GM10266 (cell line): ENCODE measurements around the gene ZACN.

Experiments used
- DNase-seq: peaks from one replicate; pipeline ENCODE4 v3.0.0; 2012; ENCODE audit errors: extremely low spot score
- TF ChIP-seq, protein P1 (sequence below): IDR thresholded peaks from 2 replicates; pipeline ENCODE4 v1.5.1; 2012; ENCODE audit warnings: mild to moderate bottlenecking, low read depth; ENCODE audit not compliant: control insufficient read depth, insufficient read depth; ENCODE audit errors: missing control alignments

ZACN gene

DNA sequence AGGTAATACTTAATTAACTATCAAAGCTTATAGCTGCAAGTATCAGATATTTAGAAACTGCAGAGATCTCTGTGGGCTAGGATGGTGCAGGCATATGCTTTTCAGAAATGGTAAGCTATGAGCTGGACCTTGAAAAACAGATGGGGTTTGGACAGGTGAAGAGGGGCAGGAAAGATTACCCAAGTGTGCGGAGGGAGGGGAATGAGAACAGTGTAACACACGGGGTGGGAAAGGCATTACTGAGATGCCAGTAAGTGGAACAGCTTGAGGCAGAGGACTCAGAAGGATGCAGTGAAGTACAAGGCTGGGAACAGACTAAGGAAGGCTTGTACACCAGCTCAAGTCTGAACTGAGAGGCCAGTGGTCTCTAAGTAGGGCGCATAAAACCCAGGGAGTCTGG is 29.7 kb upstream of the ZACN start:
- no peak for DNase-seq
- TF ChIP-seq, protein P1, sequence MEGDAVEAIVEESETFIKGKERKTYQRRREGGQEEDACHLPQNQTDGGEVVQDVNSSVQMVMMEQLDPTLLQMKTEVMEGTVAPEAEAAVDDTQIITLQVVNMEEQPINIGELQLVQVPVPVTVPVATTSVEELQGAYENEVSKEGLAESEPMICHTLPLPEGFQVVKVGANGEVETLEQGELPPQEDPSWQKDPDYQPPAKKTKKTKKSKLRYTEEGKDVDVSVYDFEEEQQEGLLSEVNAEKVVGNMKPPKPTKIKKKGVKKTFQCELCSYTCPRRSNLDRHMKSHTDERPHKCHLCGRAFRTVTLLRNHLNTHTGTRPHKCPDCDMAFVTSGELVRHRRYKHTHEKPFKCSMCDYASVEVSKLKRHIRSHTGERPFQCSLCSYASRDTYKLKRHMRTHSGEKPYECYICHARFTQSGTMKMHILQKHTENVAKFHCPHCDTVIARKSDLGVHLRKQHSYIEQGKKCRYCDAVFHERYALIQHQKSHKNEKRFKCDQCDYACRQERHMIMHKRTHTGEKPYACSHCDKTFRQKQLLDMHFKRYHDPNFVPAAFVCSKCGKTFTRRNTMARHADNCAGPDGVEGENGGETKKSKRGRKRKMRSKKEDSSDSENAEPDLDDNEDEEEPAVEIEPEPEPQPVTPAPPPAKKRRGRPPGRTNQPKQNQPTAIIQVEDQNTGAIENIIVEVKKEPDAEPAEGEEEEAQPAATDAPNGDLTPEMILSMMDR, result no peak

GRCh38 chr17:76049836-76050537 is 29.0 kb upstream of the ZACN start:
- TF ChIP-seq, protein P1, result no peak
- no peak for DNase-seq

DNA sequence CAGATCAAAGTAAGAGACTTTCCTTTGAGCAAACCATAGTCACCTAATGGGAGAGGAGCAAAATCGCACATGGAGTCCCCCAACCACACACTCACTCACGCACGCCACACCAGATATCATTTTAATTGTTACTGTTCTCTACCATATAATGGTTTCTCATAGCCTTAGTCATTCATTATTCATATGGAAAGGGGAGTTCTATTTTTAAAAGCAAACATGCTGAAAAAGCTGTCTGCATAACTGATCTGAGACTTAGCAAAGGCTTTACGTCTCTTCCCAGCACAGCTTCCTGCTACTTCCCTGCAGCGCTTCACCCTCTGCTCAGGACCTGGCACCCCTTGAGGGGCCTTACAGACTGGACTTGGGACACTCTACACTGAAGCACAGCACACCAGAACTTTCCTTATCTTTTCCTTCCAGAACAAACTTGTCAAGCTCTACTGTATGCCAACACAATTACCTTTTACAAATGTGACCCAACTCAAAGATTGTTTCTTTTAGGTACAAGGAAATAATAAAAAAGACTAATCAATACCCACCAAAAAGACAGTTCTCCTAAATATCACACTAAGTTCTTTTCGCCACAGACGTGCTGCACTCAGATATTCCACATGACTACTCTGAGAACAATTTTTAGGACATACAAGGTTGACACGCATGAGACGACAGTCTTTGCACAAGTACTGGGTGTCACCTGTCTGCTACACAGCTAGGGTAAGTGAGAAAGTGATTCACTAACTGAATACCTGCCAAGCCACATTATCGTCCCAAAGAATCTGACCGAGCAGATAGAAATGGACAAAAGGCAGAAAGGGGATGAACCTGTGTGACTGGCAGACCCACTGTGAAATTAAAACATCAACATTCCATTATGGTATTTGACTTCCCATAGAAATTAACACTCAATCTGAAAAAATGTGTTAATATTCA is 28.2 kb upstream of the ZACN start:
- no peak for DNase-seq
- TF ChIP-seq, protein P1, result no peak

DNA sequence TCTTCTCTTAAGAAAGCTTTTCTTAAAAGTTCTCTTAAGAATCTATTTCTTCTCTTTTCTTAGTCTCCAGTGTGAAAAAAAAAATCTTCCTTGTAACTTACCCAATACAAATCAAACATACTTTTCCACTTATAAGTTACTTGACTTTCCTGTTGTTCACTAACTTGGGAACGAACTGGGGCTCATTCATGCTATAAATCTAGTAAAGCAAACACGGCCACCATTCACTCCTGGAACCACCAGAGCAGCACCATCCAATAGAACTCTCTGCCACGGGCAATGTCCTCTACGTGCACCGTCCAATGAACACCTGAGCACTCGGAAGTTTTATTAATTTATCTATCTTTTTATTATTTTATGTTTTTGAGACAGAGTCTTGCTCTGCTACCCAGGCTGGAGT is 27.4 kb upstream of the ZACN start:
- TF ChIP-seq, protein P1, result no peak

DNA sequence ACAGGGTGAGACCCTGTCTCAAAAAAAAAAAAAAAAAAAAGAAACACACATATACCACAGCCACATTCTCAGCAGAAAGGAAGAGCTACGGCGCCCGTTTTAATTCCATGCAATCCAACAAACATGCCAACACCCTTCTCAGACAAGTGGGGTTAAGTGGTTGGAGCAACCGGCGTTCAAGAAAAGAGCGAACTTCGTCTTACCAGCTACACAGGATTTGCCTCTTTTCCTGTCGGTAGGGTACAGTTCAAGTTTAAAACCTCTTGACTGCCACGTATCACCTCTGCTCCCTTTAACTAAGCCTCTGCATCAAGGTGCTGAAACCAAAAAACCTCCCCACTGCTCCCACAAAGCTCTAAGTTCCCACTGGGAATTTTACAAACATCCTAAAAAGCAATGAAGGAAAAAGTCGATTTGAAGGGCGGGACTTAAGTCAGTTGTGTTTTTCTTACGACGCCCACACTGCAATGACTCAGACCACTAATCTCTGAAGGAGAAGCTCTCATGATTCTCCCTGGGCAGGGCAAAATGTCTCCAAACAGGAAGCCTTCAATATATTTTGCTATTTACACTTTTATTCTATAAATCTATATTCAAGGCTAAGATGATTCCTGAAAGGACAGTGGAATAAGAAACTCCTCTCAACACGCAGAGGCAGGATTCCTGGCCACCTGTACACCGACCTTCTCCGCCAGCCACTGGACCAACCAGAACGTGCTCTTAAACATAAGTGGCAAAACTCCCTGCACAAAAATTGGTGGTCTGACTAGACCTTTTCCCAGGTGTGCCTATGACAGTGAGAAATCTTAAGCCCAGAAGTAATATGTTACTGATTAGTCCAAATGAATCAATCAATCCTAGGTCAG is 25.5 kb upstream of the ZACN start:
- TF ChIP-seq, protein P1, result no peak
- DNase-seq, result no peak

More for the DNA sequence above, 27.4 kb upstream of the ZACN start:
- DNase-seq, result no peak

DNA sequence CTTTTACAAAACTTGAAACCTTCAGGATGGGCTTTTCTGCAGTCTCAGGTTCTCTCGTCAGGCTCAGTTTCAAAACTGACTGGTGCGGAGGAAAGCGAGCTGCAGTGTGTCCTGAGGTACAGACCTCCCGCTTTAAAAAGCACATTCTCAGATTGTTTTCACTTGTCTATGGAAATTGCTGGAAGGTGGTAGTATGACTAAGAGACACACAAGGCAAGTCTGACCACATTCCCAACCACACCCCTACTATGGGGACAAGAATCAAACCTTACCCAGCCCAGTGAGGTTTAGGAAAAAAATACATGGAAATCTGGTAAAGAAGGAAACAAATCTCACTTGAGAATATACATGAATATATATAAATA is 24.9 kb upstream of the ZACN start:
- TF ChIP-seq, protein P1, result no peak
- no peak for DNase-seq
